AG04450 (cell line): ENCODE results near the gene HAL. TPM values are rescaled to one million over a fixed set of nuclear protein-coding genes. Genes with fewer than 3 reads are reported as not detected.

Experiments used
- CTCF ChIA-PET: fragments of 300-600, 350-600 bp; formaldehyde crosslinking; extraction: SDS; loops from one replicate; lab custom pipeline; 2022; ENCODE audit warnings: antibody characterized with exemption, inconsistent platforms; lab: Charles Lee
- POLR2A ChIA-PET: fragments of 350-600 bp; formaldehyde crosslinking; extraction: SDS; loops from one replicate; lab custom pipeline; 2021; ENCODE audit warnings: antibody characterized with exemption, inconsistent platforms; lab: Yijun Ruan, JAX
- DNase-seq: peaks from one replicate; pipeline ENCODE4 v3.0.0-alpha.2; 2011; ENCODE audit warnings: low read depth, low spot score
- H3K27ac ChIP-seq: one replicate; pipeline ENCODE4 v1.5.1; 2012; ENCODE audit warnings: low read depth, low read length, control low read depth
- H3K27me3 ChIP-seq: one replicate; pipeline ENCODE4 v1.6.0; 2012; ENCODE audit warnings: low read length; ENCODE audit not compliant: control insufficient read depth, insufficient read depth
- H3K4me3 ChIP-seq: 2 replicates; pipeline ENCODE4 v1.5.1; 2011; ENCODE audit warnings: mild to moderate bottlenecking, low read depth, low read length, control low read depth
- H3K9me3 ChIP-seq: 2 replicates; pipeline ENCODE4 v1.5.1; 2012; ENCODE audit warnings: low read length; ENCODE audit not compliant: control insufficient read depth, insufficient read depth
- CTCF ChIP-seq: IDR thresholded peaks from 2 replicates; pipeline ENCODE4 v1.5.1; 2011; ENCODE audit warnings: low read depth, low read length, control low read depth, inconsistent platforms
- polyA plus RNA-seq: library from polyadenylated mRNA; depleted of rRNA; stranded (reverse); fragments of >200 nt; gene quantifications from 2 replicates; pipeline ENCODE4 v1.2.3, GENCODE V29; 2011; rRNA removed

HAL gene
- polyA plus RNA-seq, 1 experiment, result 0.02 TPM

- H3K27ac ChIP-seq, result no peak overlapping the region
- no peak for DNase-seq
- TF ChIP-seq CTCF, result no peak
- H3K9me3 ChIP-seq, result no peaks in the 10 kb centered on the region
- H3K27me3 ChIP-seq, result no peaks in the 10 kb centered on the region
- peak overlapping the region; percentile 72 for H3K4me3 ChIP-seq
- CTCF ChIA-PET, result interaction anchor here (0.6 to 2.9 kb wide), 2 partner anchors 24 to 131 kb away, joined by 3 to 17 read pairs; no protein-coding TSS in a partner anchor
- POLR2A ChIA-PET, result no interaction called here
Measured at GRCh38 chr12:95942101-95942523, 54.0 kb downstream of the HAL start.

GRCh38 chr12:95940514-95940913, 55.6 kb downstream of the HAL start:
- ChIA-PET CTCF (interaction anchor here (0.7 to 1.3 kb wide), 2 partner anchors 57 to 275 kb away, joined by 3 read pairs; no protein-coding TSS in a partner anchor), POLR2A (no interaction called here)
- DNase-seq, result no peak
- Histone ChIP-seq H3K9me3 (no peaks in the 10 kb centered on the region), H3K27ac (no peak overlapping the region), H3K4me3 (no peak overlapping the region), H3K27me3 (no peaks in the 10 kb centered on the region)
- no peak for TF ChIP-seq CTCF

Other genes starting within 250 kb of the HAL start
- gene NTN4, start 205.6 kb downstream of the HAL start, polyA plus RNA-seq, result 132 and 147 TPM in 2 replicates
- gene SNRPF, start 137.4 kb downstream of the HAL start, polyA plus RNA-seq, result 12.7 and 21.4 TPM in 2 replicates
- not detected in 2 replicates for gene CCDC38, start 53.7 kb downstream of the HAL start, polyA plus RNA-seq
- 0.04 and 0.12 TPM in 2 replicates for gene AMDHD1, start 53.0 kb downstream of the HAL start, polyA plus RNA-seq
- 77.2 and 93.6 TPM in 2 replicates for gene LTA4H, start 39.2 kb upstream of the HAL start, polyA plus RNA-seq
- gene ELK3, start 198.0 kb upstream of the HAL start, polyA plus RNA-seq, result 26.7 and 31.2 TPM in 2 replicates